ENCODE results near the gene FAM76A. TPM values are rescaled to one million over a fixed set of nuclear protein-coding genes. Genes with fewer than 3 reads are reported as not detected.

Gene FAM76A
- total and polyA plus RNA-seq, 9 of the 15 experiments (the other 6 are each of a cell fraction or from before 2014, with no cell fraction given), result 9.5 to 14.6 (median 11.4) TPM

DNA sequence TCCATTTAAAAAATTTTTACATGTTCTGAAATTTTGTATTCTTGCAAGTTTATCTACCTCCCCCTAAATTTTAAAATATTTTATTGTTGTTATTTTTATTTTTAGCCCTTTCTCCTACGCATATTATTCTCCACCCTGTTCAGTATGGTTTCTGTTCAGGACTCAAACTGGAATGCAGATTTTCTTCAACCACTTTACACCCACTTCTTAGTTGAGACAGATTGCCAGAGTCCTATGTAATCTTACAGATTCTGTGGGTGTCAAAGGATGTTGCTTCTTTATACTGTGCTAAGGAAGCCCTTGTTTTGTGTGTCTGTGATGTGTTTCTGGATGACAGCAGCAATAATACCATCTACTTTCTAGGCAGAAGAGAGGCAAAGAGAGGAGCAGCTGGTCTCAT lies 84.1 kb downstream of the FAM76A start:
- intact Hi-C loops (cut with micrococcal nuclease) (no loop called here), in situ Hi-C loops (cut with MboI) (no loop called here)
- Histone ChIP-seq H2AFZ (ENCODE audit: low read depth, low read length) (no peak overlapping the region), H3K27ac (ENCODE audit: extremely low read depth, low read depth, low read length) (no peak overlapping the region), H3K9me1 (ENCODE audit: control insufficient read depth, insufficient read depth, low read length) (no peaks in the 10 kb centered on the region), H3K27me3 (ENCODE audit: control insufficient read depth in 2 of 2, insufficient read depth in 2 of 2, low read length in 2 of 2) (no peaks in the 10 kb centered on the region), H3K4me1 (replicated peaks in 1 of 2; ENCODE audit: control insufficient read depth in 2 of 2, insufficient read depth in 2 of 2, low read length in 2 of 2) (no peaks in the 10 kb centered on the region), H3K9me3 (replicated peaks; ENCODE audit: control insufficient read depth, insufficient read depth, low read depth, low read length) (no peaks in the 10 kb centered on the region; the same call in 1 of the 2 replicates), H3K36me3 (ENCODE audit: control insufficient read depth, insufficient read depth, low read length) (peaks cover 21% of the 10 kb centered on the region), H3K79me2 (ENCODE audit: control insufficient read depth, insufficient read depth, low read length) (no peaks in the 10 kb centered on the region), H3K9ac (ENCODE audit: insufficient read depth in 1 of 2, low read depth in 2 of 2, low read length in 2 of 2) (no peak overlapping the region), H3K4me2 (ENCODE audit: insufficient read depth, low read length) (no peak overlapping the region), H4K20me1 (replicated peaks; ENCODE audit: control insufficient read depth, insufficient read depth, low read length) (no peaks in the 10 kb centered on the region), H3K4me3 (no peak overlapping the region)
- no peak for DNase-seq (ENCODE audit: extremely low read depth in 1 of 4, low spot score in 3 of 4)
- no TSS peak for BruUV-seq (replicated peaks)
- POLR2A ChIA-PET, result no interaction called here
- WGBS (ENCODE audit: insufficient coverage, low coverage, missing lambda C conversion rate), result 95% methylated on average over 1 of the region's 1 CpG
- FAIRE-seq, result no peak
- CTCF ChIA-PET (ENCODE audit: low intra/inter-chr PET ratio), result interaction anchor here (0.6 kb wide), 1 partner anchor 1228 kb away, joined by 4 read pairs; no protein-coding TSS in a partner anchor
- TF ChIP-seq ZNF184 (CRISPR knock-in tag; IDR thresholded peaks at IDR 0.05) (no peak), CHCHD3 (CRISPR knock-in tag; IDR thresholded peaks at IDR 0.05) (no peak), KDM4B (IDR thresholded peaks at IDR 0.05; ENCODE audit: borderline replicate concordance in 2 of 2, low read depth in 1 of 2) (no peak), HMG20B (CRISPR knock-in tag; IDR thresholded peaks at IDR 0.05) (no peak), PPARD (CRISPR knock-in tag; IDR thresholded peaks at IDR 0.05) (no peak), TAF15 (IDR thresholded peaks at IDR 0.05; ENCODE audit: low read depth, low read length) (no peak), ZNF444 (CRISPR knock-in tag; IDR thresholded peaks at IDR 0.05) (no peak), CEBPG (CRISPR knock-in tag; IDR thresholded peaks at IDR 0.05) (no peak), CEBPG (tag; conservative IDR thresholded peaks at IDR 0.05 in 1 of 2, IDR thresholded peaks at IDR 0.05 in 1 of 2) (no peak), ZBED1 (IDR thresholded peaks at IDR 0.05) (no peak), MTA3 (IDR thresholded peaks at IDR 0.05; ENCODE audit: borderline replicate concordance) (no peak)
- TF ChIP-seq, protein P1, sequence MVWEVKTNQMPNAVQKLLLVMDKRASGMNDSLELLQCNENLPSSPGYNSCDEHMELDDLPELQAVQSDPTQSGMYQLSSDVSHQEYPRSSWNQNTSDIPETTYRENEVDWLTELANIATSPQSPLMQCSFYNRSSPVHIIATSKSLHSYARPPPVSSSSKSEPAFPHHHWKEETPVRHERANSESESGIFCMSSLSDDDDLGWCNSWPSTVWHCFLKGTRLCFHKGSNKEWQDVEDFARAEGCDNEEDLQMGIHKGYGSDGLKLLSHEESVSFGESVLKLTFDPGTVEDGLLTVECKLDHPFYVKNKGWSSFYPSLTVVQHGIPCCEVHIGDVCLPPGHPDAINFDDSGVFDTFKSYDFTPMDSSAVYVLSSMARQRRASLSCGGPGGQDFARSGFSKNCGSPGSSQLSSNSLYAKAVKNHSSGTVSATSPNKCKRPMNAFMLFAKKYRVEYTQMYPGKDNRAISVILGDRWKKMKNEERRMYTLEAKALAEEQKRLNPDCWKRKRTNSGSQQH (CRISPR knock-in tag; IDR thresholded peaks at IDR 0.05), result no peak
- TF ChIP-seq, protein P2, sequence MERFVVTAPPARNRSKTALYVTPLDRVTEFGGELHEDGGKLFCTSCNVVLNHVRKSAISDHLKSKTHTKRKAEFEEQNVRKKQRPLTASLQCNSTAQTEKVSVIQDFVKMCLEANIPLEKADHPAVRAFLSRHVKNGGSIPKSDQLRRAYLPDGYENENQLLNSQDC (CRISPR knock-in tag; IDR thresholded peaks at IDR 0.05), result no peak
- no peak for ATAC-seq

All from K562 (cell line).